Kidney (tissue), 14 donors: Measurements from ENCODE around the gene GABRB1. TPM values are rescaled to one million over a fixed set of nuclear protein-coding genes. Genes with fewer than 3 reads are reported as not detected.

Source experiments
- DNase-seq, 5 donors: peaks; one replicate each; pipeline ENCODE4 v3.0.0-alpha.2; 2013 to 2020
- FAIRE-seq: peaks from 2 replicates; lab custom pipeline; 2012; peaks lifted over from hg19 to GRCh38; lab: Jason Lieb, UNC
- H3K27ac ChIP-seq, 2 donors: one replicate each; pipeline ENCODE4 v1.7.0; 2013; ENCODE audit warnings: low read depth in 2 of 2, low read length in 2 of 2, inconsistent platforms in 1 of 2
- H3K27me3 ChIP-seq: one replicate; pipeline ENCODE4 v1.7.1; 2013; ENCODE audit warnings: low read length, inconsistent platforms; ENCODE audit not compliant: control insufficient read depth, insufficient read depth
- H3K36me3 ChIP-seq, 3 donors: one replicate each; pipeline versions ENCODE4 v1.7.0 to v1.7.1; 2013; ENCODE audit warnings: low read length in 3 of 3, control low read depth in 1 of 3, inconsistent platforms in 1 of 3; ENCODE audit not compliant: insufficient read depth in 3 of 3, control insufficient read depth in 2 of 3
- H3K4me1 ChIP-seq, 3 donors: one replicate each; pipeline versions ENCODE4 v1.7.0 to v1.7.1; 2013; ENCODE audit warnings: low read length in 3 of 3, inconsistent platforms in 1 of 3, low read depth in 1 of 3; ENCODE audit not compliant: control insufficient read depth in 2 of 3, insufficient read depth in 2 of 3
- H3K4me3 ChIP-seq, 3 donors: one replicate each; pipeline versions ENCODE4 v1.7.0 to v1.8.1; 2013; ENCODE audit warnings: low read length in 3 of 3, control low read depth in 1 of 3, inconsistent platforms in 1 of 3
- H3K9ac ChIP-seq, 3 donors: one replicate each; pipeline versions ENCODE4 v1.7.0 to v1.7.1; 2013; ENCODE audit warnings: low read length in 3 of 3, control low read depth in 1 of 3, inconsistent platforms in 1 of 3
- H3K9me3 ChIP-seq, 3 donors: one replicate each; pipeline versions ENCODE4 v1.7.0 to v1.7.1; 2013; ENCODE audit warnings: low read length in 3 of 3, control low read depth in 1 of 3, inconsistent platforms in 1 of 3; ENCODE audit not compliant: control insufficient read depth in 2 of 3, insufficient read depth in 1 of 3
- intact Hi-C: fragments of 100-400 bp; cut with DNase I; formaldehyde crosslinking; loops from one replicate; pipeline ENCODE4 v1.11.1; 2022
- polyA plus RNA-seq: library from polyadenylated mRNA; stranded (reverse); fragments of 350-450 nt; fragmentation: Illumina TruSeq; extraction: RNeasy Lipid Tissue Mini Kit (QIAGEN cat#74804); gene quantifications from one replicate; pipeline ENCODE4 v1.2.3, GENCODE V29; 2014; ENCODE audit warnings: low read depth, low replicate concordance; ENCODE audit not compliant: insufficient read depth
- total RNA-seq: library from RNA; stranded (reverse); fragmentation: NEBNext Ultra II Directional; extraction: Animal tissue kit (Norgen Biotek cat#: 25700); gene quantifications from one replicate; pipeline ENCODE4 v1.2.1, GENCODE V29; 2021
- TF ChIP-seq, protein P1 (sequence below): IDR thresholded peaks from 3 replicates; pipeline ENCODE4 v1.5.1; 2012; ENCODE audit warnings: mild to moderate bottlenecking, moderate library complexity, borderline replicate concordance; ENCODE audit not compliant: insufficient read depth; ENCODE audit errors: extremely low read depth
- donor health status: control.
- donor health status: control.
- donor health status: control.
- donor health status: control.
- donor health status: control.
- donor health status: DM: yes; HTN: yes; CAD: no.
- donor health status: Normal renal cell carcinoma (clear cell type).

The GABRB1 gene
- total and polyA plus RNA-seq, 2 donors from 2014 or later, result 0.79 to 0.82 TPM

DNA sequence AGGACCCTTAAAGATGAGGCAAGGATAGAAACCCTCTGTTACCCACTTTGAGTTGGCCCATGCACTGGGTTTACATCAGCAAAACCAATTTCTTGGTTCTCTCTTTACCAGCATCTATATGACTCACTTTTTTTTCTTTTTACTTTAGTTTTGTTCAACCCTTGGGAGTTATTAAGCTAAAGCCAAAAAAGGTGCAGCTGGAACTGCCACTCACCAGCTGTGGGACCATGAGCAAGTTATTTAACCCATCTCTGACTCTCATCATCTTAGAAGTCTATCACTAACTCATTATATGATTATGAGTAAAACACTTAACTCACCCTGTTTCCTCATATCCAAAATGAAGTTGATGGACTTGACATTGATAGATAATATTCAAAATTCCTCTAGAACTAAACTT is 53.4 kb downstream of the GABRB1 start:
- FAIRE-seq (no peak), DNase-seq (no peak)
- Histone ChIP-seq H3K9ac (no peak overlapping the region), H3K27ac (no peak overlapping the region), H3K4me1 (no peaks in the 10 kb centered on the region), H3K4me3 (no peak overlapping the region), H3K9me3 (no peaks in the 10 kb centered on the region), H3K27me3 (no peaks in the 10 kb centered on the region), H3K36me3 (no peaks in the 10 kb centered on the region)
- intact Hi-C loops, result no loop called here
- TF ChIP-seq, protein P1, sequence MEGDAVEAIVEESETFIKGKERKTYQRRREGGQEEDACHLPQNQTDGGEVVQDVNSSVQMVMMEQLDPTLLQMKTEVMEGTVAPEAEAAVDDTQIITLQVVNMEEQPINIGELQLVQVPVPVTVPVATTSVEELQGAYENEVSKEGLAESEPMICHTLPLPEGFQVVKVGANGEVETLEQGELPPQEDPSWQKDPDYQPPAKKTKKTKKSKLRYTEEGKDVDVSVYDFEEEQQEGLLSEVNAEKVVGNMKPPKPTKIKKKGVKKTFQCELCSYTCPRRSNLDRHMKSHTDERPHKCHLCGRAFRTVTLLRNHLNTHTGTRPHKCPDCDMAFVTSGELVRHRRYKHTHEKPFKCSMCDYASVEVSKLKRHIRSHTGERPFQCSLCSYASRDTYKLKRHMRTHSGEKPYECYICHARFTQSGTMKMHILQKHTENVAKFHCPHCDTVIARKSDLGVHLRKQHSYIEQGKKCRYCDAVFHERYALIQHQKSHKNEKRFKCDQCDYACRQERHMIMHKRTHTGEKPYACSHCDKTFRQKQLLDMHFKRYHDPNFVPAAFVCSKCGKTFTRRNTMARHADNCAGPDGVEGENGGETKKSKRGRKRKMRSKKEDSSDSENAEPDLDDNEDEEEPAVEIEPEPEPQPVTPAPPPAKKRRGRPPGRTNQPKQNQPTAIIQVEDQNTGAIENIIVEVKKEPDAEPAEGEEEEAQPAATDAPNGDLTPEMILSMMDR, result no peak

DNA sequence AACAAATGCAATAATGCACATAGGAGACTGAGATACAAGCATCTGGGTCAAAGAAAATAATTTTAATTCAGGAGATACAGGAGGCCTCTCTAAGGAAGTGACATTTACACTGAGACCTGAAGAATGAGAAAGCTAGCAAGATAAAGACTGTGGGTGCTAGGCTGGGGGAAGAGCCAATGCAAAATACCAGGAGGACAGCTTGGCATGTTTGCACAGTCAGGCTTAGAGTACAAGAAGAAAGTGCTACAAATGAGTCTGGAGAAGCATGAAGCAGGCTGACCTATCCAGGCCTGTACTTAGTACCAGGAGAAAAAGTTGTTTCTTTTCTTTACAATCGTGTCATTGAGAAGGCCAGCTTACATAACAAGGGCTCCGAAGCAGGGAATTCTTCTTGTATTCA is 56.9 kb downstream of the GABRB1 start:
- Histone ChIP-seq H3K36me3 (no peaks in the 10 kb centered on the region), H3K27me3 (no peaks in the 10 kb centered on the region), H3K4me1 (no peaks in the 10 kb centered on the region), H3K4me3 (no peak overlapping the region), H3K9ac (no peak overlapping the region), H3K9me3 (no peaks in the 10 kb centered on the region), H3K27ac (no peak overlapping the region)
- TF ChIP-seq, protein P1, result no peak
- no peak for DNase-seq
- intact Hi-C loops, result no loop called here
- FAIRE-seq, result no peak

DNA sequence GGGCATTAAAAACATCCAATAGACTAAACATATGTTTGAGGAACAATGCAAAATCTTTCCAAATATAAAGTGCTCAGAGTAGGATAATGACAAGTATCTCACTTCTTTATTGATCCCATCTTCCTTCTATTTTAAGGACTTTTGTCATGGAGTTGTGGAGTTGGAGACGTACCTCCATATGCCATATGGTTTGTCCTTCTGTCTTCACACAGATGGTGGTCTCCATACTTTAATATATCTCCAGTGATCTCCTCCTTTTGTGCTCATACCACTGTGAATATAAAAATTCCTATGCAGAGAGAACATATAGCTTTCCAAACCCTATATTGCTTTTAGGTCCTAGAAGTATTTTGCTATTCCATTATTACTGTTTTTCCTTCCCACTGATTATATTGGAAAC is 64.5 kb downstream of the GABRB1 start:
- H3K4me3 ChIP-seq, result no peak overlapping the region
- TF ChIP-seq, protein P1, result no peak
- no peaks in the 10 kb centered on the region for H3K36me3 ChIP-seq
- no peaks in the 10 kb centered on the region for H3K4me1 ChIP-seq
- no peak overlapping the region for H3K9ac ChIP-seq
- no peak for FAIRE-seq
- H3K9me3 ChIP-seq, result no peaks in the 10 kb centered on the region
- intact Hi-C loops, result no loop called here
- H3K27me3 ChIP-seq, result no peaks in the 10 kb centered on the region
- no peak overlapping the region for H3K27ac ChIP-seq
- no peak for DNase-seq

DNA sequence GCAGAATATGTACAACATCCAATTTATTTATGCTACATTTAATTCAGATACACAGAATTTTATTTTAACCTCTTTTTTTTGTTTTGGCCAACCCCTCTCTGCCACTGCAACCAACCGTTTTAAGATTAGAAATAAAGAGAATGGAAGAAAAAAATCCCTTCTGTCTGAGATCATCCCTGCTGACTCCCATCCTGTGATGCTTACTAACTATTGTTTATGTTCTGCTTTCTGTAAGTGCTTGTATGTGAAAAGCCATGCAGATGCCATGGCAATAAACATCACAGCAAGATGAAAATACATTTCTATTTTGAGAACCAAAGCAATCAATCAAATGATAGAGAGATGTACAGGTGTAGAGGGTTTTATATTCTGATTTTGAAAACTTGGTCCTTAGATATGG is 70.1 kb downstream of the GABRB1 start:
- TF ChIP-seq, protein P1, result no peak
- intact Hi-C loops, result no loop called here
- FAIRE-seq (no peak), DNase-seq (no peak)
- H3K9ac ChIP-seq, result no peak overlapping the region
- no peaks in the 10 kb centered on the region for H3K27me3 ChIP-seq
- H3K27ac ChIP-seq, result no peak overlapping the region
- no peak overlapping the region for H3K4me3 ChIP-seq
- no peaks in the 10 kb centered on the region for H3K4me1 ChIP-seq
- no peaks in the 10 kb centered on the region for H3K9me3 ChIP-seq
- no peaks in the 10 kb centered on the region for H3K36me3 ChIP-seq
